GM21423 (cell line): ENCODE measurements around the gene AGPAT1.
"Not testable (repeated sequence)": the region's sequence is repeated elsewhere in the genome, so short reads cannot be mapped to it uniquely, and the experiment has no call there.

Experiments
- ATAC-seq: cut with Tn5 transposase; IDR thresholded peaks from one replicate; pipeline ENCODE4 v1.9.1; 2021; ENCODE audit warnings: mild to moderate bottlenecking, moderate library complexity; ENCODE audit not compliant: unreplicated experiment

The AGPAT1 gene

DNA sequence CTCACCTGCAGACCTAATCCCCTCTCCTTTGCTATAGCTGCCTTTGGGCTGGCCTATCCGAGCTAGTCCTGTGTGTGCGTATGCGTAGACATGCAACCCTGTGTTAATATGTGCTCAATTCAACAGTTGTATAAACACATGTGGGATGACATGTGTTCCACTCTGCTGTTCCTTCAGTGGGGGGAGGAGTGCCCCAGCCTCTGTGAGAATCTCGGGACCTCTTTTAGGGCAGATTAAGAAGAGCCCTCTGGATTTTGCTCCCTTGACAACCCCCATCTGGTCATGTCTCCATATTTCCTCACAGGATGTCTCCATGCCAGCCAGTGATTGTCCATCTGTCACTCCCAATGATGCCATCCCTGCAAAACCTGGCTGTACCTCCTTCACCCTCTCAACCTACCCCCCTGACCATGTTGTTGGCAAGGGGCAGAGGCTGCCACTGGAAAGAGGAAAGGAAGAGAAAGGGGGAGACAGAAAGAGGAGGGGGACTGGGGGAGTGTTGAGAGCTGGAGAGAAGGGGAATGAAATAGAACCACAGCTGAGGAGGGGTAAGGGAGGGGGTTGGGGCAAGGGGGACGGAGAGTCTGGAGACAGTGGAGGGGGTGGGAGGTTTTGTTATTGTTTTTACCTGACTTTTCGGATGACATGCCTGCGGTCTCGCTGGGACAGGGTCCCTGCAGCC lies 24.6 kb downstream of the AGPAT1 start:
- no peak for ATAC-seq

DNA sequence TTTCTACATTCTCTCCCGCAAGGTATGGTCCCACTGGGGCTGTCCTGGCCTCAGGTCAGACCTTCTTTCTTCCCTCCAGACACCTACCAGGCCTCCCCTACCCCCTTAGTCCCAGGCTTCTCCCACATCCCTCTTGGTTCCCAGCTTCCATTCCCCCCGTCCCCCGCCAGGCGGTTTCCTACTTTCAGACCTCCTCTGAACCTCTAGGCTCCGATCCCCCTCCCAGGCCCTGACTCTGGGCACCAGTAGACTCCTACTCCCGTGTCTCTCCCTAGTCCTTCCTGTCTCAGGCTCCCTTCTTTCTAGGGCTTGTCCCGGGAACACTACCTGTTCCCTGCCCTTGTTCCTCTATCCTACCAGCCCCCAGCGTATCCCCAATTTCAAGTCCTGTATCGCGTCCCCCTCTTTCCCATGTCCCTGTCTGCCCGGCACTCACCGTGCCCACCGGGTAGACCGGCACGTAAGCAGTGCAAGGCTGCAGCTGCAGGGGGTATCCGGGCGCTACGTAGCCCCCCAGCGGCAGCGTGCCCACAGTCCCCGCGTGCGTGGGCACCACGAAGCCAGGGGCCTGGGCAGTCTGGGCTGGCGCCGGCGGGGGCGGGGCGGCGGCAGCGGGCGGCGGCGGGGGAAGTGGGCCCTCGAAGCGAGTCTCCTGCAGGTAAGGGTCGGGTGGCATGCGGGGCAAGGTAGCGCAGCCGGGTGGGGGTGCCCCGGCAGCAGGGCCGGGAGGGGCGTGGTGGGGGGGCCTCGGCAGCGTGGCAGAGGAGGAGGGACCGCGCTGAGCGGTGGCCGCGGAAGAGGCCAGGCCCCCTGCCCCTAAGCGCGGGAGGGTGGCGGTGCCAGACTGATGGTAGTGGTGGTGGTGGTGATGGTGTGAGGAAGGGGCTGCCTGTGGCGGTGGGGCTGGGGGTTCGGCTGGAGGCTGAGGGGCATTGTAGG lies 25.7 kb downstream of the AGPAT1 start:
- ATAC-seq, result no peak

DNA sequence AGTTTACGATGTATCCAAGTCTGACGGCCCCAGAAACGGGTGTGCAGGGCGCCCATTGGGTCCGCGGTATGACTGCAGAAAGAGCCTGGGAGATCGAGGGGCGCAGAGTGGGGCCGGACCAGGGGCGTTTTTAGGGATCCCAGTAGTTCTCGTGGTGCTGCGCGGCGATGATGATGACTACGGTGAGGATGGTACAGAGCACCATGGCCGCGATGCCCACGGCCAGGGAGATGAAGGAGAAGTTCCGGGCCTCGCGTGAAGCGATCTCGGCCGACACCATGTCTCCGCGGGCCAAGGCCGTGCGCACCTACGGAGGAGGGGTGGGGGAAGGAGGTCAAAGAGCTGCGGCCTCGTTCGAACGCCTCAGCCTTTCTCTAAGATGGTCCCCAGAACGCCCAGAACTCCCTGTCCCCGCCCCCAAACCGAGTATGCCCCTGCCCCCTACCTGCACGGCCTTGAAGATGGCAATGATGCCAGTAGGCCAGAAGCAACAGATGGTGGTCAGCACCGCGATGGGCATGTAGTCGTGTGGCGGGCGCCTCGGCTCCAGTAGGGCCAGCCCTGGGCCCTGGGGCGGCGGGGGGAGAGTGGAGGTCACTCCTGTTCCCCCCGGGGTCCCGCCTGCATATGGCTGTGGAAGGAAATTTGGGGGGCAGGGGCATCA lies 26.7 kb downstream of the AGPAT1 start:
- ATAC-seq, result no peak

DNA sequence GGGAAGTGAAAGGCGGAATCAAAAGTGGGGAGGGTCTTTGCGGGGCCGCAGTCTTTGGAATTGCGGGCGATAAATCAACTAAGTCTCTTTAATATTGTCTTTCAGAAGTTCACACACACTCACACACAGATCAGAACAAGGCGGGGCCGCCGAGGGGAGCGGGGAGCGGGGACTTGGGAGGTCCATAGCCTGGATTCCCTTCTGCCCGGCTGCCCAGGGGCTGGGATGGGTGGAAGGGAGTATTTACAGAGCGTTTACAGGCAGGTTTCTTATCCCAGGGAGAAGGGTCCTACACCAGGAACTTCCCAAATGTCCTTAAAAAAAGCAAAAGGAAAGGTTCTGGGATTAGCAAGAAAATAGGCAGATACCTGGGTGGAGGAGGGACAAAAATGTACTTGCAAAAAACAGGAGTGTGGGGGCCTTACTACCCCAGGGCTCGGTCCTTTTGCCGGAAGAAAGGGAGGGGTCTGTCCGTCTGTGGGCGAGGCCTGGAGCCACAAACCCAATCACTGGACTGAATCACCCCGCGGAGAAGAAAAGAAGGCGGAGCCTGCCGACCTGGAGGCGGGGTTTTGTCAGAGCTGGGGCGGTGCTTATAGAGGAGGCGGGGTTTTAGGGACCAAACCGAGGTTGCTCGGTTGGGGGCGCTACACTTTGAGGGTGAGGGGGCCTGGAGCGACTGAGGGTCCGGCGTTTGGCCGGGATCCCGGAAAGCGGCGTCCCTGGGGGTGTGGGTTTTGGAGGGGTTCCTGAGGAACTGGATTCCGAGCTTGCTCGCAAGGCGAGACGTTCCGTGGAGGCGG lies 27.4 kb downstream of the AGPAT1 start:
- no peak for ATAC-seq

DNA sequence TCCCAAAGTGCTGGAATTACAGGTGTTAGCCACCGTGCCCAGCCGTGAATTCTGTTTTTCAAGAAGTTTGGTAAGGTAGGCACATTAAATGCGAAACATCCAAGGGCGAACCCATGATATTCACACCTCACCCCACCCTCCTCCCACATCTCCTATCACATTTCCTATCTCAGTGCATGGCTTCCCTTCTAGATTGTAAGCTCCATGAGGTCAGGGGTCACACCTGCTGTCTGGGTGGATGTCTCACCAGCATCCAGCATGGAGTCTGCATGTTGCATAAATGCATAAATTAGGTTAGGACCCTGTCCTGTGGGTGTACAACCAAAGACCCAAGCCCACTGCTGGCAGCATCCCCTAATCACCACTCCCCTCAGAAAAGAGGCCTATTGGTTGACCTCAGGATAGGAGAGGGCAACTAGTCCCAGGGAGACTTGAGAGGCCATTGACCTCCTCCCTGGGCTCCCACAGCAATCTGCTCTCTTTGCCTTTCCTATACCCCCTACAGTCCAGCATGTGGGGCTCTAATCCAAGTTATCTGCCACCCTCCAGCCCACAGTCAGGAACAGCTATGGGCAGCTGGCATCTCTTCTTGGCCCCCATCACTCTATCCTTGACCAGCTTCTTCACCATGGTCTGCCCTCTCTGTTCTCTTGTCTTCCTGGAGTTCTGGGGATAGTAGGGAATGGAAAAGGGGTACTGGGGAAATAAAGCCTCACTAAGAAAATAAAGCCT lies 28.3 kb downstream of the AGPAT1 start:
- ATAC-seq, result no peak

DNA sequence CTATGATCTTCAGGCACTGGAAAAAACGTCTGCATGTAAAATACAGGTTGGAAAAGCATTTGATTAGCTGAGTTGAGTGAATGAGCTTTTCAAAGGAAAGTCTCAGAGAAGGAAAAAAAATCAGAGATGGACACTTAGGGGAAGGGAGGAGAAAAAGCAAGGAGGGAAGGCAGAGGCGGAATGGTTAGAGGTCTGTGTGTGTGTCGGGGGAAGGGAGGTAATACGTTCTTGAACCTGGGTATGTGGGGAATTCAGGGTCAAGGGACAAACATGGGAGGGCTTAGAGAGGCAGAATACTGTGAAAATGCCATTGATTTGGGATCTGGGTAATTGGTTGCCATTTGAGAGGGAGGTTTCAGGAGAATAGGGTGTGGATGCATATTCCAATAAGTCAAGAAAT lies 29.2 kb downstream of the AGPAT1 start:
- ATAC-seq, result no peak

DNA sequence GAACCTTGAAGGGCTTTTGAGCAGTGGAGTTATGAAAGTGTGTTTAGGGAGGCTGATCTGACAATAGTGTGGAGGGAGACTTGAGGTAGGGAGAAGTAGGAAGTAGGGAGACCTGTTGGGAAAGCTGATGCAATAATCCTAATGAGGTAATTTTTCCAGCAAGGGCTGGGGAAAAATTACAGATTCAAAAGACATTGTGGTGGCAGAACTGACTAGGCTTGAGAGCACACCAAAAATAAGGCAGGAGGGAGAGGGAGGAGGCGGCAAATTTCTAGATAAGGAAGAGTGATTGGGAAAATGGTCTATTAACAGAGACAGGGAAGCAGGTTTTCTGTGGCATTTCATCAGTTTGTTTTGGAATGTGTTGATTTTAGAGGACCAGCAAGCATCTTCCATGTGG lies 29.6 kb downstream of the AGPAT1 start:
- ATAC-seq, result no peak

DNA sequence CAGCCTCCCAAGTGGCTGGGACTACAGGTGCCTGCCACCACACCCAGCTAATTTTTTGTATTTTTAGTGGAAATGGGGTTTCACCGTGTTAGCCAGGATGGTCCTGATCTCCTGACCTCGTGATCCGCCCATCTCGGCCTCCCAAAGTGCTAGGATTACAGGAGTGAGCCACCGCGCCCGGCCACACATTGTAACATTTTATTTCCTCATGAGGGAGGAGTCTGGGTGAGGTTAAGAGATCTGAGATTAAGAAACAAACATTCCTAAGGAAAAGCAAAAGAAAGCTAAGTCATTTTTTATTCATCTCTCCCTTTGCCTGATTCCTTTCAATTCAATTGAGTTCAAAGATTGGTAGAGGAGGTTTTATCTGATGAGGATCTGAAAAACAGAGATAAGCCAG lies 31.6 kb downstream of the AGPAT1 start:
- ATAC-seq, result not testable (repeated sequence)

DNA sequence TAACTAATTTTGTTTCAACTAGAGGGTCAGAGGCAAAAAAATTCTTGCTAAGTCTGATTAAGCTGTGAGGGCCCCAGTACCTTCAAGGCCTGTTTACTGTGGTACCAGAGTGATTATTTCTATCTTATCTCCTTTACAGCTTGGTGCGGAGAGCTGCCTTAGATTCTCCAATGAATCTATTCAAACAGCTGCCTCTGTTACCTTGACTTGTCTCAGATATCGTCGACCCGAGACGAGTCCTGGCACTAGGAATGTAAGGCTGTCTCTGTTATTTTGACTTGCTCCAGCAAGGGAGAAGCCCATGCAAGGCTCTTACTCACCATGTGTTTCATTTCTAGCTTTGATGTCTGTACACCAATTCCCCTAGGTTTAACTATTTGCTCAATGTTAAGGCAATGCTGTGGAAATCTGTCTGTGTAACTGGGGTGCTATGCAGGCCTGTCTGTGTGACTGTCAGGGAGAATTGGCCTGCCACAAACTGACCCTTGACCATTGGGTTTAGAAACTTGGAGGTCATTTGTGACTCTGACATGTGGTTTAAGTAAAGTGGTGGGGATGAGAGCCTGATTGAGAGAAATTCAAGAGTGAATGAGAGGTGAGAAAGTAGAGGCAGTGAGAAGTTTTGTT lies 35.4 kb downstream of the AGPAT1 start:
- ATAC-seq, result no peak

DNA sequence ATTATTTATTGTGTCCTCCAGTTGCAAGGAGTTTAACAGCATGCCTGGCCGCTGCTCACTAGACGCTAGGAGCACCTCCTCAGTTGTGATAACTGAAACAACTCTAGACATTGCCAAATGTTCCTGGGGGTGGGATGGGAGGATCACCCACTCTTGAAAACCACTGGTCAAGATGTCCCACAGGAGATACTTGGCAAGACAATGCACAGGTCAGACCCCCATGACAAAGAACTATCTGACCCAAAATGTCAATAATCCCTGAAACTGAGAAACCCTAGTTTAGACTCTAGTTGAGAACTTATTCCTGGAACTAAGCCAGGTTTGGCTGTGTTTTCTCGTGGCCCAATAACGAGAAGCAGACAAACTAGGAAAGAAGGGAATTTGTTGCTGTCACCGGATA lies 36.3 kb downstream of the AGPAT1 start:
- ATAC-seq, result no peak

DNA sequence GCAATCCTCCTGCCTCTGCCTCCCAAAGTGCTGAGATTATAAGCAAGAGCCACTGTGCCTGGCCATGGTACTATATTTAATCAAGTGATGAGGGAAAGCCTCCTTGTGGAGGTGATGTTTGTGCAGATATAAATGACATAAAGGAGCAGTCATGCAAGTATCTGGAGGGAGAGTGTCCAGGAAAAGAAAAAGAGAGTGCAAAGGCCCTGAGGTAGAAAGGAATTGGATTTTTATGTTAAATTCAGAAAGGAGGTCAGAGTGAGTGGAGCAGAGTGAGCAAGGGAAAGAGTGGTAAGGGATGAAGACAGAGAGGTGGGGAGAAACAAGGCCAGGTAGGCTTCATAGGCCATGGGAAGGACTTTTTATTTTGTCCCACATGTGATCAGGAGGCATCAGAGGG lies 38.4 kb downstream of the AGPAT1 start:
- no peak for ATAC-seq

DNA sequence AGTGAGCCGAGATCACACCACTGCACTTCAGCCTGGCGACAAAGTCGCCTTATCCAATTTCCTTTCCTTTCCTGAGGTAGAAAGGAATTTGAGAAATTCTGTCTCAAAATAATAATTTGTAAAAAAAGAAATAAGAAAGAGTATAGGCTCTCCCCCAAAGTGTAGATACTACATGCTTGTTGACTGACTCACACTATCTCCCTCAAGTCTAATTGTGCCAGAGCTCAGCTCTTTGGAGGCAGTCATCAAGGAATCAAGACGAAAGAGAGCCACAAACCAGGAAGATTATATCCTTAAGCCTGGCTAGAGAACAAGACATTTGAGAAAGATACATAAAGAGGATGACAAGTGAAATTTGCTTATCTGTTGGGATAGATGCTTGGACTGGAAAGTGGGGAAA lies 42.1 kb downstream of the AGPAT1 start:
- no peak for ATAC-seq

DNA sequence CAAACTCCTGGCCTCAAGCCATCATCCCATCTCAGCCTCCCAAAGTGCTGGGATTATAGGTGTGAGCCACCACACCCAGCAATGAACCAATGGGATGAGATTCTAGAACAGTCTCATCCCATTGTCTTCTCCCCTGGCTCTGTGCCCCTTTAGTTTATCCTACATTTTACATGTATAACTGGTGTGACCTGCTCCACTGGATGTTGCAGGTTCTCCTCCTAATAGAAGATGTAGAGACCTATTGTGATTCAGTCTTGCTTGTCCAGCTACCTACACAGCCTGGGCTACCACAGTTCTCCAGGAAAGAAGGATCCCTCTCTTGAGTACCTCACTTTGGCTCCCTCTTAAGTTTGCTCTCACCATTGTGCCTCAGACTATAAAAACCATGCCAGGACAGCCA lies 43.8 kb downstream of the AGPAT1 start:
- ATAC-seq, result no peak

DNA sequence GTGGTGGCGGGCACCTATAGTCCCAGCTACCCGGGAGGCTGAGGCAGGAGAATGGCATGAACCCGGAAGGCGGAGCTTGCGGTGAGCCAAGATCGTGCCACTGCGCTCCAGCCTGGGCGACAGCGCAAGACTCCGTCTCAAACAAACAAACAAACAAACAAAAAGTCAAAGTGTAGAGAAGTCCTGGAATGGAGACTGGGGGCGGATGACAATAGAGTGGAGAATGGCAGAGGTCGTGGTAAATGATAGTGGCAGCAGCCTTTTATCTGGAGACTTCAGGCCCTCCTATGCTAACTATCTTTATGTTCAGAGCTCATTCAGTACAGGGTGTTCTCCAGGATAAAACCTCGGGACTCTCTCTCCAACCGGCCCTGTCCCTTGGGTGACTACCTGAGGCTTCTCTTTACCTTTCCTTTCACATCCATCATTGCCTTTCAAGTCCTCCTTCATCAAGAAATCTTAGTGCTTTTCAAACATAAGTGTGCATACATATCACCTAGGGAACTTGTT lies 44.4 kb downstream of the AGPAT1 start:
- no peak for ATAC-seq

DNA sequence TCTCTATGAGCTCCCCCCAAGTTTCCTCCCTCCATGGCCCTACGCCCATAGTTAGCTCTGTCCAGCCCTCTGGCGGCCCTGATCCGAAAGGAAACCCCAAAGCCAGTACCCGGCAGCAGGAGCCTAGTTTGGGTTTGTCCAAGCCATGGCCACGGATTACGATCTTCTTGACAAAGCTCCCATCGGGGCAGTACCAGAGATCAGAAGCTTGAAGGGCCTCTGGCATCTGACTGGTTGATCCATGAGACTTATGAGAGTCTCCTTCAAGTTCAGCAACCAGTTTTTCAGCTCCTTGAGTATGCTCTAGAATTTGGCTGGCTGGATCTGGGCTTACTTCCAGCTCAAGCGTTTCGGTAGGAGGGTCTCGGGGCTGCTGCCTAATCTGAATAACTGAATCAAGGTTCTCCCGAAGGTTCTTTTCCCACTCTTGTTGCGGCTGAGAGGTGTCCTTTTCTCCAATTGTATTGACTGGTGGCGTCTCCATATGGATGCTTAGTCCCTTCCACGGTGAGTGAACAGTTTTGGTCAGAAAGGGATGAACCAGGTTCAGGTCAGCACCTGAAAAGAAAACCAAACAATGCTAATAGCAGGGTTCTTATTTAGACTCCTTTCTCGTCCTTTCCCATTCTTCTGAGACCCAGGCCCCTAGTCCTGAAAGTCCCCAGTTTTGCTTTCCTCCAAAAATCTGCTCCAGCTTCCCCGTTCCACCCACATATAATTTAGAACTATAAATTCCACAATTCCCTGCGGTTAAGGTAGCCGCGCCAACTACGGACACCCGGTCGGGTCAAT lies 46.4 kb downstream of the AGPAT1 start:
- ATAC-seq, result no peak

DNA sequence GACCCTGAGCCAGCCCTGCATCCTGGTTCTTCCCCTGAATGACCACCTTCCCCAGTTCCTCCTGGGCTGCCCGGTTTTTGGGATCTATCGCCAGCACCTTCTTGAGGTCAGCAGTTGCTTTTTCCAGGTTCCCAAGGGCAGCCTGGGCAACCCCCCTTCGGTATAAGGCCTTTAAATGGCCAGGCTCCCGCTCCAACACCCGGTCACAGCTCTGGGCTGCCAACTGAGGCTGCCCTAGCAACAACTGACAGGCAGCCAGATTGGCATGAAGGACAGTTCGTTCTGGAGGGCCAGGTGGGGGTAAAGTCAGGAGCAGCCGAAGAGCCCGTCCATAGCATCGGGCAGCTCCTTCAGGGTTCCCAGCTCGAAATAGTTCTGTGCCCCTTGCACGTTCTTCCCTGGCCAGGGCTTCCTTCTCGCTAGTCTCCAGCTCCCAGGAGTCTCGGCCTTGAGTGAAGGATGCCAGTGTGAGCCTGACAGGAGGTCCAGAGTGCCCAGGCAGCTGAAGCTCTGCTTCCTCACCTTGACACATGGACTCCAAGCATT lies 47.1 kb downstream of the AGPAT1 start:
- ATAC-seq, result no peak

DNA sequence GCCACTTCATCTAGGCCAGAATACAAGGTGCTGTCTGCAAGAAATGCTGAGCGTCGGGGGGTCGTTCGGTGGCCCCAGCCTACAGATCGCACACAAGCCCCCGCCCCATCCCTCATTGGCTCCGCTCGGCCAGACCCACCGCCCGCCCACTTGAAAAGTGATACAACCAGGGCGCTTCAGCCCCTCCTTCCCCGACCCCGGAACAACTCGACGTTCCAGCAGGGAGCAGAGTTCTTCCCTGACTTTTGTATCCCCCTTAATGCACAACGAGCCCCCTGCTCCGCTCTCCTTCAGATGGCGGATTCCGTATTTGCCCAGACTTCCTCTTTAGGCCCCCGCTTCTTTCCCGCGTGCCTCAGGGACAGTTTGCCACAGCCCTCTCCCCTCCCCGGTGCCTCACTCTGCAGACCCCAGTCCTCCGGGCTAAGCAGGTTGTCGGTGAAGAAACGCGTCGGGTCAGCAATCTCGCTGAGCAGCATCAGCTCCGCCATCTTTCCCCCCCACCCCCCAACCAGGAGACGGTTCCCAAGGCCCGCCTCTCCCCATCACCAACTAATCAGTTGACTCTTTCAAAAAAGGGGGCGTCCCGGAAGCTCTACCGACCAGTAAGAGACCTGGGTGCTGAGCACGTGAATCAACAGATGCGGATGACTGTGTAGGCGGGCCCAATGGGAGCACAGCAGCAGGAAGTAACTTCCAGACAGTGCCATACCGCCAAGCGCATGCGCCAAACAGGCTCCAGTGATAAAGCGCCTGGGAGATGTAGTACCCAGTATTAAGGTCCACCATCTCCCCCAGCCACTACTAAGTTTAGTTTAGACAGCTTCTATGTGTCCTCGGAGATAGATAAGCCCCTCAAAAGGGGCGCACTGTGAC lies 47.9 kb downstream of the AGPAT1 start, which contains the start of gene ATF6B:
Gene ATF6B, minus strand, starts transcription at position 530 of the 876 bp plus-strand sequence. Its CDS starts 39 bp downstream, at position 491.
- ATAC-seq, result peak; percentile 90

DNA sequence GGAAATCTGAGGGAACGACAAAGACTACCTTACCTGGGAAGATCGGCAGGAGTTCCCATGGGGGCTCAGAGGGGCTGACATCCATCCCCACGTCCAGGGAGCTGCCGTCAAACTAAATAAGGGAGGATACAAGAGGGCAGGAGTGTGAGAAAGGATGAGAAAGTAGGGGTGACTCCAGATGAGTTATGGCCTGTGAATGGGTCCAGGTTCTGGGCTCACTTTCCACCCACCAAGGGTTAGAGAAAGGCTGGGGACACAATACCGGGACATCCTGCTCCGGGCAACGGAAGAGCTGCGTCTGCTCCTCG lies 48.5 kb downstream of the AGPAT1 start:
- no peak for ATAC-seq
